AG10803 (cell line): ENCODE measurements around the gene ZNF160.
A peak's percentile ranks its signal among the peaks of the same experiment; 100 is the strongest.
"Not testable (repeated sequence)": the region's sequence is repeated elsewhere in the genome, so short reads cannot be mapped to it uniquely, and the experiment has no call there.

Experiments
- DNase-seq: peaks from one replicate; pipeline ENCODE4 v3.0.0; 2010; ENCODE audit warnings: low read depth
- H3K4me3 ChIP-seq: 2 replicates; pipeline ENCODE4 v1.5.1; 2011; ENCODE audit warnings: mild to moderate bottlenecking, low read length, control low read depth
- CTCF ChIP-seq: conservative IDR thresholded peaks from 2 replicates; pipeline ENCODE4 v1.5.1; 2011; ENCODE audit warnings: mild to moderate bottlenecking, low read length, control low read depth, inconsistent platforms

The ZNF160 gene

DNA sequence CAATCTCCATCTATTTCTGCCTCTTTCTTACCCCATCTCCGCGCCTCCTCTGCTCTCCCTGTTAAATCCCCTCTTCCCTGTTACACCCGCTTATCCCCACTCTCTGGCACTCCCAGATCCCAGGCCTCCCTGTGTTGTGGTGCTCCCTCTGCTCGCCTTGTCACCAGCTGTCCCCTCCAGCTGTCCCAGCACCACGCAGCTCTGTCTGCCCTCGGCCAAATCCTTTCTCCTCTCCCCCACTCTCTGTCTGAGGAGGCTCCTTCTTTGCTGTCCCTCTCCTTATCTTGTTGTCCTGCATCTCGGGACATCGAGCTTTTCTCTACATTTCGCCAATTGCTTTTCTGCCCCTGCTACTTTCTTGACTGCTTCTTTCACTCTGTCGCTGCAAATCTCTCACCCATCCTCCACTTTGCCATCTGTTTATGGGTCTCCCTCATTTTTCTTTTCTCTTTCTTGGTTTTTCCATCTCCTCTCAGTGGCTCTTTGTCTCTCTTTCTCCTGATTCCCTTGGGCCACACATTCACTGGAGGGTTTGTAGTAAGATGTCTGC lies 941 bp downstream of the ZNF160 start:
- no peak for TF ChIP-seq CTCF
- no peak for DNase-seq
- H3K4me3 ChIP-seq = peak overlapping the region; percentile 92

DNA sequence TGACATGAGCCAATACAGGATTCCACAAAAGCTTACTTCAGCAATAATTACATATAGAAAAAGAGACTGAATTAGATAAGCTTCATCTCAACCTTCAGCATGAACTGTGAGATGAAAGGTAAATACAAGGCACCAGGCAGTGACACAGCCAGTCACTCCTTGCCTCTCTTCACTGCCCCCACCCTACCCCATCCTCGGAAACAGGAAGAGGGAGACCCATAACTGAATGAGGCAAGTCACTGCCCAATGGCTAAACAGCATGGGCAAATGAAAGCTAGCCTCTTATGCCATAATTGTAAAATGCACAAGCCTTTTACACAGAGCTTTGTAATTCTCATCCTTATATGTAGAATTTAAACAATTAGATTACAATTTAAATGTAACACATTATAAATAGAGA lies 1.7 kb downstream of the ZNF160 start:
- no peak for DNase-seq

GRCh38 chr19:53098570-53098969 lies 4.7 kb downstream of the ZNF160 start:
- not testable (repeated sequence) for H3K4me3 ChIP-seq, DNase-seq

More for the DNA sequence above, 1.7 kb downstream of the ZNF160 start:
- TF ChIP-seq CTCF = no peak
- peak overlapping the region; percentile 92 for H3K4me3 ChIP-seq

GRCh38 chr19:53096982-53097690 lies 6.1 kb downstream of the ZNF160 start:
- not testable (repeated sequence) for H3K4me3 ChIP-seq, DNase-seq

DNA sequence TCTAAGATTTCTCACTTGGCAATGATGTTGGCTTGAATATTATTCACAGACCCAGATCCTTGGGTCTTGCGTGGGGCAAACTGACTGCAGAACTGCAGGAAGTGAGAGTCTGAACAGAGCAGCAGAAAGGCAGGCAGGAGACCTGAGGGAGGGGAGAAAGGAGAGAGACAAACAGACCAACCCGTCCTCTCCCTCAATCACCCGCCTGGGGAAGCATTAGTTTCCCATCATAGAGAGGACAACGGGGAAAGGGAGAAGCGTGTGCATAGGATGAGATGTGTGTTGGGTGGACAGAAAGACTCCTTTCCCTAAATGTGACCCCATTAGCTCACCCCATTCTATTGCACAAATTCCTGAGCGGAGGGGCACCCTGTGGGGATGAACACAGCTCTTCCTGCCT lies 6.6 kb downstream of the ZNF160 start:
- DNase-seq = not testable (repeated sequence)

DNA sequence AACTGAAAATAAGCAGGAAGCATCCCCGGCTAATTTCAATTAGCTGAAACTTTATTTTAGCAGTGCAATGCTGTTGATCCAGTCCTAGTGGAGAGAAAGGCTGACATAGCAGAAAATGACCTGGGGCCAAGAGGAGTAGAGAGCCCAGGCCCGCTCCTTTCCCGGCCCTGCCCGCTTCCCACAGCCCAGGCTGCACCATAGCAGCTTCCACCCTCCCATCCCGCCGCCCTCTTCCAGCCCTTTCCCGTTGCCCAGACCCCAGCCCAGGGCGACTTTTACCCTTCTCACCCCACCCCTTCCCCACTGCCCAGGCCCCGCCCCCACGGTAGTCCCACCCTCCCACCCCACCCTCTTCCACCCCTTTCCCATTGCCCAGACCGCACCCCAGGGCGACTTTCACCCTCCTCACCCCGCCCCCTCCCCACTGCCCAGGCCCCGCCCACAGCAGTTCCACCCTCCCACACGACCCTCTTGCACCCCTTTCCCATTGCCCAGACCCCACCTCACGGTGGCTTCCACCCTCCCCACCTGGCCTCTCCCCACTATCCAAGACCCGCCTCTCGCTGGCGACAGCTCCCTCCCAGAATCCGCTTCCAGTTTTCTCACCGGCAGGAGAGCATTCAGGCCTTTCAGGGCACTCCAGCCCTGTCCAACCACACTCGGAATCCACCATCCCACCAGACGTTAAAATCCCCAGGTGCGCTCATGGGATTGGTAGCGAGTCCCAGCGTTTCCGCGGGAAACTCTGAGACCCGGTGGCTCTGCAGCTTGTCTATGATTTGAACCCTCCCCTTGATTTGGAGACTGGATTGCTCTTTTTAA lies 8.3 kb downstream of the ZNF160 start:
- DNase-seq = no peak
- TF ChIP-seq CTCF = no peak
- no peak overlapping the region for H3K4me3 ChIP-seq

More for the DNA sequence above, 6.6 kb downstream of the ZNF160 start:
- not testable (repeated sequence) for H3K4me3 ChIP-seq

DNA sequence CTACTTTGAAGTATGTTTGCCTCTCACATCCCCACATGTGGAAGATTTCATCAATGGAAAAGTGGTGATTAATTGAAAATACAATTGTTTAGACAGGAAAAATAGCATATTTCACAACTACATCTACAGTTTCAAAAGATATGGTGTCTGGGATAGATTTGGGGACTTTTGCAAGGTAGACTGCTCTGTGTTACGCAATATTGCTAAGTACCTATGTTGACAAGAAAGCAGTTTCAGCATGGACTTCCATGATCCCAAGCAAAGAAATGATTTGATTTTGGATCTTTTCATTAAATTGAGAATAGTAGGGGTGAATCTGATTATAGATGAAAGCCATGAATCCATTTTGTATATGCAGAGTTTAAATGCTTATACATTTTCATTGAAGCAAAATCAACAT lies 10.5 kb downstream of the ZNF160 start:
- no peak for TF ChIP-seq CTCF
- no peak for DNase-seq
- no peak overlapping the region for H3K4me3 ChIP-seq

DNA sequence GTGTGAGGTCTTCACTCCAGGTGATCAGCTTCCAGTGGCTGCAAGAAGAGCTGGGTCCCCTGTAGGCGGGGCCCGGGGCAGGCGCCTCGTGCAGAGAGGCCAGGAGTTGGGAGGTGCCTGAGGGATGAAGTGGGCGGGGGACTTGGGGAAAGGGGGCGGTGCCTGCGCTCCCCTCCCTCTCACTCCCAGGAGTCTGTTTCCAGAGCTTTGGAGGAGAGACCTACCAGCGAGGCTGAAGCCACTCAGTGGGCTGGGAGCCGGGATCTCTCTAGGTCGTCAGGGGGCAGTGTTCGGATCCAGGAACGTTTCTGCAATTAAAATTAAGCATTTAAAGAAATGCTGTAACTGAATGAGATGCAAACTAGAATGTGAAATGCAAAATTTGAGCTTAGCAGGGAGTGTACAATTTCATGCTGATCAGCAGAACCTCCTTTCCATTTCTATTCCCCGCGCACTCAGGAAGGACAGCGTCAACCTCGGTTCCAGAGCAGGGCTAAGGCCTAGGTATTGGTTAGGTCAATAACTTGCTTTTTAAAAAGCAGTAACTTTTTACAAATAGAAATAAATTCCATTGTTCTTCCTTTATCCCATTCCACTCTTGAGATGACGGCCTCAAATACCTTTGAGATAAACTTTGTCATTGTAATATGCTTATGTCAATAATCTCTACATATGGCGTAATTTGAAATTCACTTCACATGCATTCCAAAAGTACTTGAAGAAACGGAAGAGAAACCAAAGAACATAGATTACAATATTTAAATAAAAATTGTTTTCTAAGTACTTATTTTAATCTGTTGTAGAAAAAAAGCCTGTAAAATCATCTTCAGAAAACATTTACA lies 11.6 kb downstream of the ZNF160 start:
- H3K4me3 ChIP-seq = no peak overlapping the region
- no peak for DNase-seq
- TF ChIP-seq CTCF = no peak
